ENCODE data around the gene QRFP. TPM values are rescaled to one million over a fixed set of nuclear protein-coding genes. Genes with fewer than 3 reads are reported as not detected.

The QRFP gene
- total RNA-seq, 1 experiment from 2014 or later, result not detected

- TF ChIP-seq MAX (IDR thresholded peaks at IDR 0.05), result no peak
Observed at GRCh38 chr9:130884542-130885483, 11.8 kb downstream of the QRFP start (continued).

- Histone ChIP-seq H3K4me1 (ENCODE audit: control insufficient read depth in 1 of 2, insufficient read depth in 2 of 2, low read length in 2 of 2) (no peaks in the 10 kb centered on the region; a peak in 1 of 4 replicates), H3K36me3 (ENCODE audit: control insufficient read depth in 1 of 2, insufficient read depth in 2 of 2, low read length in 2 of 2) (peaks cover 10 to 29% of the 10 kb centered on the region in 2 experiments; a peak in 3 of 4 replicates), H3K79me2 (ENCODE audit: insufficient read depth, low read length) (no peaks in the 10 kb centered on the region), H3K4me2 (ENCODE audit: low read length) (no peak overlapping the region), H4K20me1 (ENCODE audit: insufficient read depth) (no peaks in the 10 kb centered on the region), H3K9me2 (ENCODE audit: insufficient read depth) (no peaks in the 10 kb centered on the region), H3K9ac (ENCODE audit: low read length) (no peak overlapping the region), H3K27me3 (ENCODE audit: insufficient read depth, low read length) (no peaks in the 10 kb centered on the region), H3K27ac (ENCODE audit: low read depth, low read length) (no peak overlapping the region), H3K4me3 (replicated peaks in 1 of 2; ENCODE audit: low read depth in 1 of 2, low read length in 2 of 2) (no peak overlapping the region), H2AFZ (ENCODE audit: low read depth, low read length, poor library complexity, severe bottlenecking) (no peak overlapping the region), H3K9me3 (ENCODE audit: control insufficient read depth in 1 of 2, insufficient read depth in 1 of 2, low read depth in 1 of 2, low read length in 2 of 2) (no peaks in the 10 kb centered on the region)
- ChIA-PET POLR2A (no interaction called here), RAD21 (ENCODE audit: low non-redundant PET in 1 of 2, low total read pairs in 2 of 2, uncharacterized antibody in 2 of 2, unreplicated experiment in 2 of 2) (no interaction called here), CTCF (no interaction called here)
- DNase-seq (ENCODE audit: low read depth, low spot score) (no peak), ATAC-seq (no peak)
- intact Hi-C loops (cut with micrococcal nuclease), result no loop called here
- BruUV-seq (replicated peaks), result no TSS peak
- TF ChIP-seq FOSL1 (IDR thresholded peaks at IDR 0.05; ENCODE audit: low read depth) (no peak), ZBTB33 (IDR thresholded peaks at IDR 0.05; ENCODE audit: extremely low read depth, insufficient replicate concordance, low read length) (no peak), SIN3A (IDR thresholded peaks at IDR 0.05; ENCODE audit: low read depth) (no peak), CTCF (IDR thresholded peaks at IDR 0.05 in 2 of 3, conservative IDR thresholded peaks at IDR 0.05 in 1 of 3; ENCODE audit: borderline replicate concordance in 1 of 3, insufficient read depth in 1 of 3, low read depth in 2 of 3, low read length in 2 of 3) (no peak), POLR2A (IDR thresholded peaks at IDR 0.05; ENCODE audit: borderline replicate concordance, extremely low read depth, insufficient read depth, insufficient read length) (no peak), SRF (IDR thresholded peaks at IDR 0.05; ENCODE audit: low read depth) (no peak), TCF7L2 (IDR thresholded peaks at IDR 0.05; ENCODE audit: borderline replicate concordance, extremely low read depth, insufficient read depth, insufficient read length) (no peak), MAX (IDR thresholded peaks at IDR 0.05) (no peak), EZH2 (IDR thresholded peaks at IDR 0.05) (no peak), RAD21 (IDR thresholded peaks at IDR 0.05; ENCODE audit: low read depth) (no peak), ELF1 (IDR thresholded peaks at IDR 0.05; ENCODE audit: borderline replicate concordance, low read depth) (no peak), CBX3 (IDR thresholded peaks at IDR 0.05; ENCODE audit: low read depth) (no peak), ZFX (IDR thresholded peaks at IDR 0.05) (no peak), SP1 (IDR thresholded peaks at IDR 0.05; ENCODE audit: low read depth) (no peak), EZH2phosphoT487 (IDR thresholded peaks at IDR 0.05; ENCODE audit: borderline replicate concordance) (no peak), JUND (IDR thresholded peaks at IDR 0.05) (no peak), ATF3 (IDR thresholded peaks at IDR 0.05) (no peak)
Observed at GRCh38 chr9:130884111-130884531, 12.5 kb downstream of the QRFP start.
